Measurements from ENCODE around the gene SAMD7.

SAMD7 gene, protein sequence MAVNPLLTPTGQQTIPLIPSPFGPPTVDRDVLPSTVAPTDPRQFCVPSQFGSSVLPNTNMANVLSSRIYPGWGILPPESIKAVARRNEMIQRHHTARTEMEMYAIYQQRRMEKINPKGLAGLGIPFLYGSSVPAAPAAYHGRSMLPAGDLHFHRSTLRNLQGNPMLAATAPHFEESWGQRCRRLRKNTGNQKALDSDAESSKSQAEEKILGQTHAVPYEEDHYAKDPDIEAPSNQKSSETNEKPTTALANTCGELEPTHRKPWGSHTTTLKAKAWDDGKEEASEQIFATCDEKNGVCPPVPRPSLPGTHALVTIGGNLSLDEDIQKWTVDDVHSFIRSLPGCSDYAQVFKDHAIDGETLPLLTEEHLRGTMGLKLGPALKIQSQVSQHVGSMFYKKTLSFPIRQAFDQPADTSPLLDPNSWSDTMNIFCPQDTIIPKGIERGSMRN

DNA sequence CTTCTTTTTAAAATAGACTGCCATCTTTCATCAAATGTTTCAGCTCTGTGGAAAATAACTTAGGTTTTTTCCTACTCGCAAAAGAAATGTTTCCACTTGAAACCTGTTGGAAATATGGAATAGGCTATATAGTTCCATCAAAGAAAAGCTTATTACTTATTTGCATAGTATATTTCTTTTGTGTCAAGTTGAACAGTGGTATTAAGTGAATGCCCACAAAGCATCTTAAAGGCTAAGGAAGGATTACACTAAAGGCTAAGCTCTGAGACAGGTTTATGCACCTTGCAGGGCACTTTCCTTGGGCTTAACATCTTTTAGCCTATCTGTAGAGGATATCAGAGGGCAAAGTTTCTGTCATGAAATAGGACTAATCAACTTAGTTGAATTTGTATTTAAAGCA, at the start of gene SAMD7:
TSS of gene SAMD7 (plus strand) at position 301 of the 400 bp plus-strand sequence. CDS start 7,927 bp downstream, outside the sequence.
- H3K4me3 ChIP-seq (ENCODE audit: low read length) = no peak within 1 kb of the TSS
- H3K27ac ChIP-seq (ENCODE audit: low read length) = no peak within 1 kb of the TSS
- H3K36me3 ChIP-seq (ENCODE audit: control insufficient read depth, insufficient read depth, low read length) = no peaks in the 10 kb centered on the region
- no peaks in the 10 kb centered on the region for H3K27me3 ChIP-seq (ENCODE audit: control insufficient read depth, insufficient read depth, low read length)
- no CpG with 5 or more reads among the region's 1 CpG for WGBS (ENCODE audit: insufficient coverage, insufficient read length)
- DNase-seq (ENCODE audit: low read depth, low spot score) = no peak
- H3K9me3 ChIP-seq (ENCODE audit: control insufficient read depth, insufficient read depth, low read length) = no peaks in the 10 kb centered on the region
- no peaks in the 10 kb centered on the region; the same call in 1 of the 2 replicates for H3K4me1 ChIP-seq (ENCODE audit: control insufficient read depth, insufficient read depth, low read length)

DNA sequence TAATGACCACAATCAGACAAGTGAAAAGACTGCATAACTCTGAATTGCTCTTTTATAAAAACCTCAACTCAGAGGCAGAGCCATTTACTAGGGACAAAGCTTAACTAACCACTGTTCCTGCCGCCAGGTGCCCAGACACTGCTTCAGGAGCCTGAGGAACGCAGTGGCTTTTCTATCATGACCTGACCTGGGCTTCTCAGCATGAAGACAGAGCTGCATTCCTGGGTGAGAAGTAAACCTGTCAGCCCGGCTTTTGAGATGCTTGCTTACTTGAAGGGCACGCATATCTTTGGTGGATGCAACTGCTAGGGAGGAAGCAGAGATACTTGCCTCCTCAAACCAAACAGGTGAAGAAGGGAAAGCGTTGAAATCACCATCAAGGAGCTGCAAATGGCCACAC, 49.5 kb upstream of the SAMD7 start:
- Histone ChIP-seq H3K4me3 (ENCODE audit: low read length) (no peak overlapping the region), H3K4me1 (ENCODE audit: control insufficient read depth, insufficient read depth, low read length) (no peaks in the 10 kb centered on the region; the same call in 1 of the 2 replicates), H3K36me3 (ENCODE audit: control insufficient read depth, insufficient read depth, low read length) (no peaks in the 10 kb centered on the region), H3K27me3 (ENCODE audit: control insufficient read depth, insufficient read depth, low read length) (no peaks in the 10 kb centered on the region), H3K9me3 (ENCODE audit: control insufficient read depth, insufficient read depth, low read length) (no peaks in the 10 kb centered on the region), H3K27ac (ENCODE audit: low read length) (no peak overlapping the region)
- peak; percentile 16 for DNase-seq (ENCODE audit: low read depth, low spot score)
- WGBS (ENCODE audit: insufficient coverage, insufficient read length) = no CpG with 5 or more reads among the region's 5 CpGs

DNA sequence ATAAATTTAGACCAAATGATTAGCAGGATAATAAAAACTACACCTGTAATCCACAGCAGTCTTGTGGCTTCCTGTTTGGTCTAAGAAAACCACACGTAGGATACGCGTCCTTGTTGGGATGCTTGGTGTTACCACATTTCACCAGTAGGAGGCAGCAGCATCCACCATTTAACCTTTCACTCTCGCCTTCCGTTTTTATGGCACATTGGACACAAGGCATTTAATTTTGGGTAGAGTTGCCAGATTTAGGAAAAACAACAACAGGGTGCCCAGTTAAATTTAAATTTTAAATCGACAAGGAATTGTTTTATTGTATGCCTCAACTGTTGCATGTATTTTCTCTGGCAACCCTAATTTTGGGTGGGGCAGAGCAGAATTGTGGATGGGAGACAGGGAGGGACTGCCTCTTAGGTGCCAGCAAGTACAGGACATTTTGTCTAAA, 47.9 kb upstream of the SAMD7 start:
- WGBS (ENCODE audit: insufficient coverage, insufficient read length) = no CpG with 5 or more reads among the region's 6 CpGs
- H3K27ac ChIP-seq (ENCODE audit: low read length) = no peak overlapping the region

DNA sequence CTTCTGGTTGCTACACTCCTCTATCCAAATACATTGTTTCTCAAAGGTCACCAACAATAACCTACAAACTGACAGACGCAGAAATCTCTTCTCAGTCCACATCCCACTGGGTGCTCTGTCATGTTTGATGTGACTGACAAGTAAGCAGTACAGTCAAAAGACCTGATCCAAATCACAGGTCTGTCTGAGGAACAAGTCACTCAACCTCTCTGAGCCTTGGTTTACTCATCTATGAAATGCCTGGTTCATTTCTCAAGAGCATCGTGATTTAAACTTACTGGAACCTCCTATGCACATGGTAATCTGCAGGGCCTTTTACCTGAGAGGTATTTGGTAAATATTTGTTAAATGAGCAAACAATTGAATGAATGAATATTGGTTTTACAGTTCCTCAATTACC, 47.1 kb upstream of the SAMD7 start:
- no peak for DNase-seq (ENCODE audit: low read depth, low spot score)
- Histone ChIP-seq H3K4me3 (ENCODE audit: low read length) (no peak overlapping the region), H3K27ac (ENCODE audit: low read length) (no peak overlapping the region), H3K9me3 (ENCODE audit: control insufficient read depth, insufficient read depth, low read length) (no peaks in the 10 kb centered on the region), H3K4me1 (ENCODE audit: control insufficient read depth, insufficient read depth, low read length) (no peaks in the 10 kb centered on the region; the same call in 1 of the 2 replicates), H3K27me3 (ENCODE audit: control insufficient read depth, insufficient read depth, low read length) (no peaks in the 10 kb centered on the region), H3K36me3 (ENCODE audit: control insufficient read depth, insufficient read depth, low read length) (no peaks in the 10 kb centered on the region)
- no CpG with 5 or more reads among the region's 2 CpGs for WGBS (ENCODE audit: insufficient coverage, insufficient read length)

More for the DNA sequence above, 47.9 kb upstream of the SAMD7 start:
- DNase-seq (ENCODE audit: low read depth, low spot score) = peak; percentile 75
- Histone ChIP-seq H3K27me3 (ENCODE audit: control insufficient read depth, insufficient read depth, low read length) (no peaks in the 10 kb centered on the region), H3K4me1 (ENCODE audit: control insufficient read depth, insufficient read depth, low read length) (no peaks in the 10 kb centered on the region; the same call in 1 of the 2 replicates), H3K4me3 (ENCODE audit: low read length) (no peak overlapping the region), H3K36me3 (ENCODE audit: control insufficient read depth, insufficient read depth, low read length) (no peaks in the 10 kb centered on the region), H3K9me3 (ENCODE audit: control insufficient read depth, insufficient read depth, low read length) (no peaks in the 10 kb centered on the region)

DNA sequence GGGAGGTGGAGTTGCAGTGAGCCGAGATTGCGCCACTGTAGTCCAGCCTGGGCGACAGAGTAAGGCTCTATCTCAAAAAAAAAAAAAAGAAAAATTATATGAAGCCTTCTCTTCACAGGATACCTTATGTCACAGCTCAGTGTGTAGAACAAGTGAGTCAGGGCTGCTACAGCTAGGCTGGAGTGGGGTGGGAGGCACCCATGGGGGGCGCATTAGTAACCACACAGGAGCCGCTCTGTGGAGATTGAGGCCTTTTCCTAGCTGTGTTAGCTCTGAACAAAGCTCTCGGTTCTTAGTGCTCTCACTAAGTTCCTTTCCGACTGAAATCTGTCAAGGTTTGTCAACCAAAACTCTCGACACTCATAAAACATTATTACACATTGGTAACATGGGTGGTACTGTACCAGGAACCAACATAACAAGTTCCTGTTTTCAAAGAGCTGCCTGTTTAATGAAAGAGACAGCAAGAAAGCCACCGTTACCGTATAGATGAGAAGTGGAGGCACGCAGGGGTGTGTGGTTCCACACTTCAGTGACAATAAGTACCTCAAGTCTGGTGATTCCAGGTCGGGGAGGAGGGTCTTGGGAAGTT, 46.1 kb upstream of the SAMD7 start:
- no peaks in the 10 kb centered on the region for H3K27me3 ChIP-seq (ENCODE audit: control insufficient read depth, insufficient read depth, low read length)
- H3K36me3 ChIP-seq (ENCODE audit: control insufficient read depth, insufficient read depth, low read length) = no peaks in the 10 kb centered on the region
- no peak overlapping the region for H3K4me3 ChIP-seq (ENCODE audit: low read length)
- no peaks in the 10 kb centered on the region; the same call in 1 of the 2 replicates for H3K4me1 ChIP-seq (ENCODE audit: control insufficient read depth, insufficient read depth, low read length)
- no peak for DNase-seq (ENCODE audit: low read depth, low spot score)
- no CpG with 5 or more reads among the region's 12 CpGs for WGBS (ENCODE audit: insufficient coverage, insufficient read length)
- H3K27ac ChIP-seq (ENCODE audit: low read length) = no peak overlapping the region
- no peaks in the 10 kb centered on the region for H3K9me3 ChIP-seq (ENCODE audit: control insufficient read depth, insufficient read depth, low read length)

DNA sequence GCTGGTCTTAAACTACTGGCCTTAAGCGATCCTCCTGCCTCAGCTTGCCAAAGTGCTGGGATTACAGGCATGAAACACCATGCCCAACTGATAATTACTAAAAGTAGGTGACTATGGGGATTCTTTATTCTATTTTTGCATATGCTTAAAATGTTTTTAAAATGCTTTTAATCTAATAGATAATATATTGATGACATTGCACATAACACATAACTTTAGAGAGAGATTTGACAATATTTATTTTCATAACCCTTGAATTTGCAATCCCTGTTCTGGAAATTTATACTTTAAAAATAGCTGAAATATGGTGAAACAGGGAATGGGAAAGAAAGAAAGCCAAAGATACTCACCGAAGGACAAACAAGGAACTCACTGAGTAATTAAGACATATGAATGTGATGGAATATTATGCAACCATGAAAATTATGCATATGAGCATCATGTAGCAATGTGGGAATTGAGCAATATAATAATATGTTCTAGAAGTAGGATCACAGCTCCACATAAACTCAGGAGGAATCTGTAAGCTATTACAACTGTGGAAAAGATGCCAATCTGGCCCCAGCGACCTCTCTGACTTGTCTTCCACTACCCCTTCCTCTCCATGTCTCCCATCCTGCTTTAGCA, 43.7 kb upstream of the SAMD7 start:
- no peaks in the 10 kb centered on the region for H3K4me1 ChIP-seq (ENCODE audit: control insufficient read depth, insufficient read depth, low read length)
- no CpG with 5 or more reads among the region's 3 CpGs for WGBS (ENCODE audit: insufficient coverage, insufficient read length)
- H3K4me3 ChIP-seq (ENCODE audit: low read length) = no peak overlapping the region
- H3K27ac ChIP-seq (ENCODE audit: low read length) = no peak overlapping the region
- H3K36me3 ChIP-seq (ENCODE audit: control insufficient read depth, insufficient read depth, low read length) = no peaks in the 10 kb centered on the region
- no peak for DNase-seq (ENCODE audit: low read depth, low spot score)
- H3K27me3 ChIP-seq (ENCODE audit: control insufficient read depth, insufficient read depth, low read length) = no peaks in the 10 kb centered on the region
- no peaks in the 10 kb centered on the region for H3K9me3 ChIP-seq (ENCODE audit: control insufficient read depth, insufficient read depth, low read length)

DNA sequence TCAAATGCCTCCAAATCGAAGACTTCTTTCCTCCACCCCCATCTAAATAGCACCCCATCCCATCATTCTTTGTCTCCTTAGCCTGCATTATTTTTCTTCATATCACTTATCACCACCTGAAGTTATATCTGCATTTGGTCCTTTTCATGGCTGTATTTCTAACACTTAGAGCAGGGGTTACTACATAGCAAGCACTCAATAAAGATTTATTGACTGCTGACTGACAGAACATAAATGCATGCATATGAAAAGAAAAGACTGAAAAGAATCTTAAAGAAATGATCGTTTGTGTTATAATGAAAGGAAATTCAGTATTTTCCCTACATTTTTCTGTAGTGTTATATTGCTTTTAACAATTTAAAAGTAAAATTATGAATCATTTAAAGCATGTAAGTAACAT, 43.0 kb upstream of the SAMD7 start:
- Histone ChIP-seq H3K4me3 (ENCODE audit: low read length) (no peak overlapping the region), H3K27me3 (ENCODE audit: control insufficient read depth, insufficient read depth, low read length) (no peaks in the 10 kb centered on the region), H3K9me3 (ENCODE audit: control insufficient read depth, insufficient read depth, low read length) (no peaks in the 10 kb centered on the region), H3K4me1 (ENCODE audit: control insufficient read depth, insufficient read depth, low read length) (no peaks in the 10 kb centered on the region), H3K36me3 (ENCODE audit: control insufficient read depth, insufficient read depth, low read length) (no peaks in the 10 kb centered on the region), H3K27ac (ENCODE audit: low read length) (no peak overlapping the region)
- WGBS (ENCODE audit: insufficient coverage, insufficient read length) = no CpG with 5 or more reads among the region's 2 CpGs
- DNase-seq (ENCODE audit: low read depth, low spot score) = no peak

DNA sequence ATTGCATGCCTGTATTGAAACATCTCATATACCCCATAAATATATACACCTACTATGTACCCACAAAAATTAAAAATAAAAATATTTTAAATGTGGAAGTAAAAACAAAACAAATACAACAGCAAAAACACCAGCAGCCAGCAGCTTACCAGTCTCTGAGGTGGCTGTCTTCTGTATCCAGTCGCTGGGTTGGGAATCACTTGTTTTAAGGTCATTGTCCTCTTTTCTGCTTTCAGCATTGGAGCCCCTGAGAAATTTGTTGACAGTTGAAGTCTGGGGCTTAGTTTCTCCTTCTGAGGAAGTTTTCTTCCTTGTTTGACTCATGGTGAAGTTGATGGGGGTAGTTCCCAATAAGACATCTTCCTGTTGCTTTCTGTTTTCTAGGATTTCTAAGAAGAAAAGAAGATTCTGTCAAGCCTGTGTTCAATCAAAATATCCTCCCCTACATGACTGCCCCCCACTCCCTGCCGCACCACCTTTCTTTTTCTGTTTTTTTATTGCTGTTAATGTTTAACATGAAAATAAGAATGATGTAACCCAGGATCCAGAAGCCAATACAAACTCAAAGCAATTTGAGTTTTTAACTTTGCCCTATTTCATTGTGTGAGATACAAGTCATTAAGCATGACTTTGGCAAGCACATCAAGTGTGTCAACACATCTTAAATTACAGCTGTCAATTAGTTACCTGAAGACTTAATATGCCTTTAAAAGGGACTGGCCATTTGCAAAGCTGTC, 41.7 kb upstream of the SAMD7 start, which contains the start of gene LRRC31:
TSS of gene LRRC31 (minus strand) at position 452 of the 737 bp plus-strand sequence. CDS start at position 324, 128 bp downstream.
- no peaks in the 10 kb centered on the region for H3K4me1 ChIP-seq (ENCODE audit: control insufficient read depth, insufficient read depth, low read length)
- WGBS (ENCODE audit: insufficient coverage, insufficient read length) = no CpG with 5 or more reads among the region's 2 CpGs
- H3K36me3 ChIP-seq (ENCODE audit: control insufficient read depth, insufficient read depth, low read length) = no peaks in the 10 kb centered on the region
- no peaks in the 10 kb centered on the region for H3K27me3 ChIP-seq (ENCODE audit: control insufficient read depth, insufficient read depth, low read length)
- DNase-seq (ENCODE audit: low read depth, low spot score) = no peak
- H3K9me3 ChIP-seq (ENCODE audit: control insufficient read depth, insufficient read depth, low read length) = no peaks in the 10 kb centered on the region
- no peak within 1 kb of the TSS for H3K4me3 ChIP-seq (ENCODE audit: low read length)
- H3K27ac ChIP-seq (ENCODE audit: low read length) = no peak within 1 kb of the TSS

DNA sequence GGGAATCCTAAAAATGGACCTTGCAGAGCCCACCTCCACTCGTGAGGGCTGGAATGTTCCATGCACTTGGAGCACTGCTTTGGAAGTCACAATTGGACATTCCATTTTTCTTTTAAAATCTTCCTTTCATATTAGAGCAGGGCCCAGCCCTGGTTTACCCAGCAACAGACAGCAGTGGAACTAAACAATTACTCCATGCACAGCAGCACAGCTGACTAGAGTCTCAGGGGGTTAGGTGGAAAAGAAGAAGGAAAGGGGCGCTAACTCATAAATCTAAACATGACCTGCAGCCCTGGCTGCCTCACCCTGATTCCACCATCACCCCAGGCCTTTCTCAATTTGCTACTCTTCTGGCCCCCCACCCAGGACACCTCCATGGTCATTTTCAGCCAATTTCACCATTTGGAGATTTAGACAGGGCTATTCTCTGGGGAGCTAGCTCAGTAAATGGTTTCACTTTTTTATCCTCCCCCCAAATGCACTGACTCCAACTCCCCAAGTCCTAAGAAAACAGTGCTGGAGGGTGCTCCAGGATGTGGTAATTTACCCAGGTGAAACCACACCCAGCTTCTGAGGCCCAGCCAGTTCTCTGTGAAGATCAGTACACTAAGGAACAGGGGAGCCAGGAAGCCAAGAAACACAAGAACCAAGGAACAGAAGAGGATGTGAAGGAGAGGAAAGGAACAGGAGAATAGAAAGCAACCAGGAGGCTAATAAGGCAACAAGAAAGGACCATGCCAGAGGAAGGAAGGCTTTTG, 40.1 kb upstream of the SAMD7 start:
- H3K4me1 ChIP-seq (ENCODE audit: control insufficient read depth, insufficient read depth, low read length) = no peaks in the 10 kb centered on the region
- H3K36me3 ChIP-seq (ENCODE audit: control insufficient read depth, insufficient read depth, low read length) = no peaks in the 10 kb centered on the region
- H3K27me3 ChIP-seq (ENCODE audit: control insufficient read depth, insufficient read depth, low read length) = no peaks in the 10 kb centered on the region
- no CpG with 5 or more reads among the region's 2 CpGs for WGBS (ENCODE audit: insufficient coverage, insufficient read length)
- no peaks in the 10 kb centered on the region for H3K9me3 ChIP-seq (ENCODE audit: control insufficient read depth, insufficient read depth, low read length)
- no peak overlapping the region for H3K4me3 ChIP-seq (ENCODE audit: low read length)
- no peak overlapping the region for H3K27ac ChIP-seq (ENCODE audit: low read length)
- no peak for DNase-seq (ENCODE audit: low read depth, low spot score)
